PC-9 (cell line): ENCODE results near the gene PSMC3IP. TPM values are rescaled to one million over a fixed set of nuclear protein-coding genes. Genes with fewer than 3 reads are reported as not detected.

Source experiments
- BruUV-seq: library from RNA; stranded (reverse); fragments of 400-500 nt; replicated peaks from 2 replicates; lab custom pipeline; 2021; lab: Mats Ljungman, UMichigan
- CTCF ChIA-PET: fragments of 300-600 bp; sonication (Branson Sonifier 250); formaldehyde crosslinking; loops from one replicate; lab custom pipeline; 2022; ENCODE audit warnings: antibody characterized with exemption; lab: Charles Lee
- POLR2A ChIA-PET: fragments of 300-600 bp; sonication (Branson Sonifier 250); formaldehyde crosslinking; loops from one replicate; lab custom pipeline; 2022; ENCODE audit warnings: antibody characterized with exemption; ENCODE audit not compliant: unreplicated experiment; lab: Charles Lee
- DNase-seq, 2 experiments: peaks; one replicate each; pipeline versions ENCODE4 v3.0.0 to v3.0.0-alpha.2; 2015 to 2022; ENCODE audit warnings: mixed read lengths in 1 of 2
- H2AFZ ChIP-seq: fragments of 200-600 bp; sonication (generic); 2 replicates; pipeline ENCODE4 v1.8.1; 2017; ENCODE audit warnings: antibody characterized with exemption
- H3F3A ChIP-seq: fragments of 200-600 bp; sonication (generic); 2 replicates; pipeline ENCODE4 v1.8.1; 2017; ENCODE audit warnings: antibody characterized with exemption, mild to moderate bottlenecking, low read depth; ENCODE audit not compliant: insufficient read depth
- H3K27ac ChIP-seq: fragments of 200-600 bp; sonication (generic); 2 replicates; pipeline ENCODE4 v1.6.1; 2016; ENCODE audit warnings: mixed run types
- H3K27me3 ChIP-seq: fragments of 200-600 bp; sonication (generic); 2 replicates; pipeline ENCODE4 v1.6.1; 2016; ENCODE audit warnings: low read depth, mixed run types; ENCODE audit not compliant: insufficient read depth
- H3K36me3 ChIP-seq: fragments of 200-600 bp; sonication (generic); 2 replicates; pipeline ENCODE4 v1.6.1; 2016; ENCODE audit warnings: low read depth, mixed run types
- H3K4me1 ChIP-seq: fragments of 200-600 bp; sonication (generic); replicated peaks from 2 replicates; pipeline ENCODE4 v1.6.1; 2016; ENCODE audit warnings: mixed run types; ENCODE audit not compliant: insufficient read depth
- H3K4me2 ChIP-seq: fragments of 200-600 bp; sonication (generic); 2 replicates; pipeline ENCODE4 v1.6.1; 2017; ENCODE audit warnings: mixed run types
- H3K4me3 ChIP-seq: fragments of 200-600 bp; sonication (generic); 2 replicates; pipeline ENCODE4 v1.6.1; 2016; ENCODE audit warnings: mixed run types
- H3K79me2 ChIP-seq: fragments of 200-600 bp; sonication (generic); 2 replicates; pipeline ENCODE4 v1.6.1; 2017; ENCODE audit warnings: low read depth, mixed run types
- H3K9me2 ChIP-seq: fragments of 200-600 bp; sonication (generic); 2 replicates; pipeline ENCODE4 v1.8.1; 2017; ENCODE audit warnings: mild to moderate bottlenecking; ENCODE audit not compliant: insufficient read depth
- H3K9me3 ChIP-seq: fragments of 200-600 bp; sonication (generic); 2 replicates; pipeline ENCODE4 v1.8.1; 2016; ENCODE audit warnings: low read depth; ENCODE audit not compliant: insufficient read depth
- H4K20me1 ChIP-seq: fragments of 200-600 bp; sonication (generic); 2 replicates; pipeline ENCODE4 v1.8.1; 2017; ENCODE audit not compliant: insufficient read depth
- CTCF ChIP-seq: fragments of 200-600 bp; sonication (generic); conservative IDR thresholded peaks from 2 replicates; pipeline ENCODE4 v1.6.1; 2017; ENCODE audit warnings: mixed run types, antibody characterized with exemption, mild to moderate bottlenecking, moderate library complexity
- EZH2 ChIP-seq: fragments of 200-600 bp; sonication (generic); IDR thresholded peaks from 2 replicates; pipeline ENCODE4 v1.8.0; 2017; ENCODE audit warnings: antibody characterized with exemption, low read depth
- intact Hi-C: fragments of 100-400 bp; cut with micrococcal nuclease; formaldehyde crosslinking; loops from one replicate; pipeline ENCODE4 v1.10.0; 2022; ENCODE audit not compliant: unreplicated experiment
- total RNA-seq: library from RNA; stranded (reverse); gene quantifications from 2 replicates; pipeline ENCODE4 v1.2.3, GENCODE V29; 2021

Gene PSMC3IP
- total RNA-seq, 1 experiment from 2014 or later: 13.4 TPM

- CTCF ChIA-PET: no interaction called here
- intact Hi-C loops: no loop called here
- H3K27me3 ChIP-seq: no peaks in the 10 kb centered on the region
- H3K4me1 ChIP-seq: peaks cover 9% of the 10 kb centered on the region
- POLR2A ChIA-PET: no interaction called here
- H3K9me3 ChIP-seq: no peaks in the 10 kb centered on the region
- no peaks in the 10 kb centered on the region for H3K9me2 ChIP-seq
- peaks cover 38% of the 10 kb centered on the region for H3F3A ChIP-seq
- H3K36me3 ChIP-seq: no peaks in the 10 kb centered on the region
- H3K4me2 ChIP-seq: no peak overlapping the region
- no peak overlapping the region for H3K4me3 ChIP-seq
- BruUV-seq: no TSS peak
- TF ChIP-seq CTCF: no peak
- TF ChIP-seq EZH2: no peak
- H3K79me2 ChIP-seq: no peaks in the 10 kb centered on the region
- H2AFZ ChIP-seq: no peak overlapping the region
- no peak overlapping the region for H3K27ac ChIP-seq
- H4K20me1 ChIP-seq: no peaks in the 10 kb centered on the region
- no peak for DNase-seq
Observed at GRCh38 chr17:42529061-42529460, 48.5 kb downstream of the PSMC3IP start.

- TF ChIP-seq CTCF (no peak), EZH2 (no peak)
- H2AFZ ChIP-seq: no peak overlapping the region
- no peak overlapping the region for H3K4me3 ChIP-seq
- no peaks in the 10 kb centered on the region for H3K36me3 ChIP-seq
- H3K79me2 ChIP-seq: no peaks in the 10 kb centered on the region
- no peak for DNase-seq
- BruUV-seq: no TSS peak
- no peak overlapping the region for H3K27ac ChIP-seq
- intact Hi-C loops: loop anchor here (1.0 to 2.0 kb wide), 3 partner anchors 9 to 411 kb away; no protein-coding TSS in a partner anchor
- H3K27me3 ChIP-seq: no peaks in the 10 kb centered on the region
- CTCF ChIA-PET: interaction anchor here (0.6 to 1.1 kb wide), 9 partner anchors 10 to 410 kb away, joined by 3 to 18 read pairs (median 3); partner anchors contain the start of gene STAT3
- peaks cover 31% of the 10 kb centered on the region for H3F3A ChIP-seq
- no peaks in the 10 kb centered on the region for H4K20me1 ChIP-seq
- POLR2A ChIA-PET: interaction anchor here (0.6 to 1.0 kb wide), 2 partner anchors 9 to 20 kb away, joined by 4 to 7 read pairs; no protein-coding TSS in a partner anchor
- H3K4me2 ChIP-seq: no peak overlapping the region
- H3K4me1 ChIP-seq: peaks cover 9% of the 10 kb centered on the region
- H3K9me3 ChIP-seq: no peaks in the 10 kb centered on the region
- no peaks in the 10 kb centered on the region for H3K9me2 ChIP-seq
Observed at GRCh38 chr17:42527932-42528331, 49.6 kb downstream of the PSMC3IP start.

- intact Hi-C loops: loop anchor here (2.0 kb wide), 1 partner anchor 409 kb away; no protein-coding TSS in a partner anchor
- BruUV-seq: no TSS peak
- no peak overlapping the region for H3K4me2 ChIP-seq
- TF ChIP-seq EZH2: no peak
- no peak for TF ChIP-seq CTCF
- ChIA-PET CTCF (interaction anchor here (0.5 kb wide), 1 partner anchor 119 kb away, joined by 5 read pairs; no protein-coding TSS in a partner anchor), POLR2A (no interaction called here)
- H3K4me3 ChIP-seq: no peak overlapping the region
- peaks cover 9% of the 10 kb centered on the region for H3K4me1 ChIP-seq
- H3K36me3 ChIP-seq: no peaks in the 10 kb centered on the region
- no peaks in the 10 kb centered on the region for H3K27me3 ChIP-seq
- no peaks in the 10 kb centered on the region for H3K79me2 ChIP-seq
- no peak for DNase-seq
- H3K9me2 ChIP-seq: no peaks in the 10 kb centered on the region
- peaks cover 24% of the 10 kb centered on the region for H3F3A ChIP-seq
- H4K20me1 ChIP-seq: no peaks in the 10 kb centered on the region
- no peak overlapping the region for H2AFZ ChIP-seq
- no peaks in the 10 kb centered on the region for H3K9me3 ChIP-seq
- no peak overlapping the region for H3K27ac ChIP-seq
Observed at GRCh38 chr17:42526031-42526444, 51.5 kb downstream of the PSMC3IP start.
